ENCODE measurements around the gene SNAI3.

SNAI3 gene

DNA sequence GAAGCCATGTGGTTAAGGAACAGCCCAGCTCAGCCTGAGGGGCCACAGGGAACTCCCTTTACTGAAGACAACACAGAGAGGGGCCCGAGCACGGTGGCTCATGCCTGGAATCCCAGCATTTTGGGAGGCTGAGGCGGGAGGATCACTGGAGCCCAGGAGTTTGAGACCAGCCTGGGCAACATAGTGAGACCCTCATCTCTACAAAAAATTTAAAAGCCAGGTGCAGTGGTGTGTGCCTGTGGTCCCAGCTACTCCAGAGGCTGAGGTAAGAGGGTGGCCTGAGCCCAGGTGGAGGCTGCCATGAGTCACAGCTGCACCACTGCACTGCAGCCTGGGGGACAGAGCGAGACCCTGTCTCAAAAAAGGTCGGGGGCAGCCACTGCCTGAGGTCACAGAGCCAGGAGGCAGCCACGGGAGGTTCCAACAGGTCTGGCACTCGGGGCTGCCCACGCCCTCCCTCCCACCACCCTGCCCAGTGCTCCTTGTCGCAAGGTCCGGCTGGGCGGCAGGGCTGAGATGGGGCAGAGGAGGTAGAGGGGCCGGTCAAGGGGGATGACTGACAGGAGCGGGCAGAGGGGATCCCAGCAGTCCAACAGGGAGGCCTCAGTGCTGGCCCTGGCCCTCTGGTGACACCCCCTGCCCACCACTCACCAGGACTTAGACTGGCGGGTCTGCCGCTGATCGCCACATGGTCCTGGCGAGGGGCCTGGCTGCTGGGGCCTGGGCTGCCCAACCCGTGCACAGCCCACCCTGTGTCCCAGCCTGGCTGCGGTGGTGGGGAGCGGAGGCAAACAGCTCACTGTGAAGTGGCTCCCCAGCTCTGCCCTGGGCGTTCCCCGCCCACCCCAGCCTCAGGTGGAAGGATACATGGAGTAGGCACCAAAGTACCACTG, 38.9 kb downstream of the SNAI3 start:
- no peak overlapping the region for H2AFZ ChIP-seq (ENCODE audit: low read depth, low read length)
- H3K27me3 ChIP-seq (ENCODE audit: insufficient read depth, low read length), result no peaks in the 10 kb centered on the region
- no peaks in the 10 kb centered on the region for H3K9me3 ChIP-seq (ENCODE audit: low read length)
- H3K36me3 ChIP-seq (ENCODE audit: insufficient read depth, low read length), result peaks cover 11% of the 10 kb centered on the region
- peaks cover 20% of the 10 kb centered on the region for H3K4me1 ChIP-seq (ENCODE audit: insufficient read depth, low read length)
- H3K4me3 ChIP-seq (ENCODE audit: low read length), result no peak overlapping the region

DNA sequence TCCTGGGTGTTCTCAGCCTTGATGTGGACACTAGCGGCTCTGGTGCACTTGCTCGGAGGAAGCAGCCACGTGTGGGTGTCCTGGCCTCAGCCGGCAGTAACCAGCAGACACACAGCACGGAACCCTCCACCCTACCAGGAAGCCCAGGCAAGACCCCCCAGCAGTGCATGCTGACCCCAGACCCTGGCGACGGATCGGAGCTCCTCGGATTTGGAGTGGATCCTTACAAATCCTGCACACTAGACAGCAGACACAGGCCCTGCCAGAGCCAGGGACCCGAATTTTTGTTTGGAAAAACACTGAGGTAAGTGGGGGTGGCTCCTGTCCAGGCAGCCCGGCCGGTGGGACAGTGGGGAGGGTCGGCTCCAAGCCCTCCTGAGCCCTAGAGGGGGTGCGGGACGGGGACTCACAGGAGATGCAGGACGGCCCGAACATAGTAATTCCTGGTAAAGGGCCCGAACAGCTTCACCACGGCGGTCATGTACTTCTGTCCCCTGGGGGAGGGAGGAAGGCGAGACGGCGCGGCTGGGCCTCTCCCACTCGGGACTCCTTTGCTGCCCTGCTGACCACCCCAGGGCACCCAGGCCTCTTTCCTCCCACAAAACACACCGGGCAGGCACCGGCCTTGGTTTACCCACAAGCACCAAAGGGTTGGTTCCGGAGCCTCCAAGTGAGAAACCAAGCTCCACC, 39.8 kb downstream of the SNAI3 start:
- no peak overlapping the region for H2AFZ ChIP-seq (ENCODE audit: low read depth, low read length)
- H3K27me3 ChIP-seq (ENCODE audit: insufficient read depth, low read length), result no peaks in the 10 kb centered on the region
- H3K4me1 ChIP-seq (ENCODE audit: insufficient read depth, low read length), result peaks cover 18% of the 10 kb centered on the region
- H3K9me3 ChIP-seq (ENCODE audit: low read length), result no peaks in the 10 kb centered on the region
- H3K36me3 ChIP-seq (ENCODE audit: insufficient read depth, low read length), result peaks cover 2% of the 10 kb centered on the region
- no peak overlapping the region for H3K4me3 ChIP-seq (ENCODE audit: low read length)

DNA sequence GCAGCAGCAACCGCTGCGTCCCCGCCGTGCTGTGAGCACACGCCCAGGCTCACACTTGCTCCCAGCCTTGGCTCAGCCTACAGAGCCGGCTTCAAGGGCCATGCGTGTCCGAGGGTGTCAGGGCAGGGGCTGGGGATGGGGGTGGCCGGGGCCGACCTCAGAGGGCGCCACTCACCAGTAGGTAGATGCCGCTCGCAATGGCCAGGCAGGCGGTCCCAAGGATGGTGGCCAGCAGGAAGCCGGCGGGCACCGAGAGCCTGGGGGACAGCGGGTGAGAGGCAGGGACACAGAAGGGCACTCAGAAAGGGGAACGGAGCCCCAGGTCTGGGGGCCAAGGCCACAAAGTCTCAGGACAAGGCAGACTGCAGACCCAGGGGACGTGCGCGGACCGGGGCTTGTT, 40.4 kb downstream of the SNAI3 start:
- H2AFZ ChIP-seq (ENCODE audit: low read depth, low read length), result no peak overlapping the region
- peaks cover 13% of the 10 kb centered on the region for H3K4me1 ChIP-seq (ENCODE audit: insufficient read depth, low read length)

DNA sequence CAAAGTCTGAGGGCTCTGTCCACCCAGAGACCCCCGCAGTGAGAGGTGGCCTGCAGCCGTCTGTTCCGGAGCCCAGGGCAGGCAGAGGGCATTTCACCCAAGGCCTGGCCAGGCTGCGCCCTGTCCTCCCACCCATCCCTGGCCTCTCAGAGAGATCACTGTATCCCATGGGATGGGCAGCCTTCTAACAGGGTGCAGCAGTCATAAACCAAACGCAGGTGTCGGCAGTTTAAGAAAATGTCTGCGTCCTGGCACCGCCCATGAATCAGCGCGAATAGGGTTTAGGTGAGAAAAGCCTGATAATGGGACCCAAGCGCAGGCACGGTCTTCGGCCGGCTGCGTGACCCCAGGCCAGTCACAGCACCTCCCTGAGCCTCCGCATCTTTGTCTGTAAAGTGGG, 40.9 kb downstream of the SNAI3 start:
- H3K4me1 ChIP-seq (ENCODE audit: insufficient read depth, low read length), result peaks cover 13% of the 10 kb centered on the region
- no peaks in the 10 kb centered on the region for H3K36me3 ChIP-seq (ENCODE audit: insufficient read depth, low read length)
- H3K4me3 ChIP-seq (ENCODE audit: low read length), result no peak overlapping the region
- H3K27me3 ChIP-seq (ENCODE audit: insufficient read depth, low read length), result no peaks in the 10 kb centered on the region
- H2AFZ ChIP-seq (ENCODE audit: low read depth, low read length), result no peak overlapping the region
- H3K9me3 ChIP-seq (ENCODE audit: low read length), result no peaks in the 10 kb centered on the region

More for the DNA sequence above, 40.4 kb downstream of the SNAI3 start:
- Histone ChIP-seq H3K4me3 (ENCODE audit: low read length) (no peak overlapping the region), H3K9me3 (ENCODE audit: low read length) (no peaks in the 10 kb centered on the region), H3K27me3 (ENCODE audit: insufficient read depth, low read length) (no peaks in the 10 kb centered on the region), H3K36me3 (ENCODE audit: insufficient read depth, low read length) (no peaks in the 10 kb centered on the region)

DNA sequence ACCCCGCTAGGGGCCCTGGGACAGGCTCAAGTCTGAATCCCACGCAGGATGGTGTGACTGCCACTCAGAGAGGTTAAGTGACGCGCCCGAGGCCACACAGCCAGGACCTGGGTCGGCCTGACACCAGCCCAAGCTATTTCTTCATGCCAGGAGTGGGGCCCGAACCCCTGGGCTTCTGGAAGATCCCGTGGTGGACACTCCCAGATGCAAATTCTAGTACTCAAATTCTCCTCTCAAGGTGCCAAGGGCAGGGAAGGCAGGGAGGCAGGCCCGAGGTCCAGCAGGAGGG, 42.7 kb downstream of the SNAI3 start:
- Histone ChIP-seq H3K9me3 (ENCODE audit: low read length) (no peaks in the 10 kb centered on the region), H3K4me3 (ENCODE audit: low read length) (no peak overlapping the region), H3K4me1 (ENCODE audit: insufficient read depth, low read length) (peaks cover 9% of the 10 kb centered on the region), H3K36me3 (ENCODE audit: insufficient read depth, low read length) (no peaks in the 10 kb centered on the region), H3K27me3 (ENCODE audit: insufficient read depth, low read length) (no peaks in the 10 kb centered on the region), H2AFZ (ENCODE audit: low read depth, low read length) (no peak overlapping the region)

DNA sequence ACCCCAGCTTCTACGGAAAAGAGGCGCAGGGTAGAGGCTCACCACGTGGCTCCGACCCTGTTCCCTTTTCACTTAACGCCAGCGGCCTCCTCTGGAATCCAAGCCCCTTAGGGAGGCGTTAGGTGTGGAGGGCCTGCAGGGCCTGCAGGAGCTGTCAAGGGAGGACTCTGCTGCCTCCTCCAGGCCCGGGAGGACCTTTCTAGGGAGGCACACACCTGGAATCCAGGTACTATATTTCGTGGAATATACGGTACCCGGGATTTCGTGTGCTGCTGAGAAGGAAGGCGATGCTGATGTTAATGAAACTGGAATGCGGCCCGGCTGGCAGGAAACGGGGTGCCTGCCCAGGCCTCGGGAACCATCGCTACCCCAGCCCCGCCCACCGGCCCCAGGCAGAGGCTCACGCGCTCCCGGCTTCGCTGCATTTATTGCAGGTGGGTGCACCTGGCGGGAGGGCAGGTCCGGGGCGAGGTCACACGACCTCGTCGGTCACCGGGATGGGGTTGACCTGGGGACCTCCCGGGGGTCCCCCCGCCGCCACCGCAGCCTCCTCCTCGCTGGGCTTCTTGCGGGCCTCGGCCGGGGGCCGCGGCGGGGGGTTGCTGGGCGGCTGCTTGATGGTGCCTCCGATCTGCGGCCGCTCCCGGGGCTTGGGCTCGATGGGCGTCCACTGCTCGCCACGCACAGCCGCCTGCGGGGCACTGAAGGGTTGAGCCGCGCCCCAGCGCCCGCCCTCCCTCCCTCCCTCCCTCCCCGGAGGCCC, 43.2 kb downstream of the SNAI3 start:
- Histone ChIP-seq H3K36me3 (ENCODE audit: insufficient read depth, low read length) (no peaks in the 10 kb centered on the region), H3K9me3 (ENCODE audit: low read length) (no peaks in the 10 kb centered on the region), H3K27me3 (ENCODE audit: insufficient read depth, low read length) (no peaks in the 10 kb centered on the region), H3K4me1 (ENCODE audit: insufficient read depth, low read length) (peaks cover 9% of the 10 kb centered on the region), H2AFZ (ENCODE audit: low read depth, low read length) (no peak overlapping the region), H3K4me3 (ENCODE audit: low read length) (no peak overlapping the region)

DNA sequence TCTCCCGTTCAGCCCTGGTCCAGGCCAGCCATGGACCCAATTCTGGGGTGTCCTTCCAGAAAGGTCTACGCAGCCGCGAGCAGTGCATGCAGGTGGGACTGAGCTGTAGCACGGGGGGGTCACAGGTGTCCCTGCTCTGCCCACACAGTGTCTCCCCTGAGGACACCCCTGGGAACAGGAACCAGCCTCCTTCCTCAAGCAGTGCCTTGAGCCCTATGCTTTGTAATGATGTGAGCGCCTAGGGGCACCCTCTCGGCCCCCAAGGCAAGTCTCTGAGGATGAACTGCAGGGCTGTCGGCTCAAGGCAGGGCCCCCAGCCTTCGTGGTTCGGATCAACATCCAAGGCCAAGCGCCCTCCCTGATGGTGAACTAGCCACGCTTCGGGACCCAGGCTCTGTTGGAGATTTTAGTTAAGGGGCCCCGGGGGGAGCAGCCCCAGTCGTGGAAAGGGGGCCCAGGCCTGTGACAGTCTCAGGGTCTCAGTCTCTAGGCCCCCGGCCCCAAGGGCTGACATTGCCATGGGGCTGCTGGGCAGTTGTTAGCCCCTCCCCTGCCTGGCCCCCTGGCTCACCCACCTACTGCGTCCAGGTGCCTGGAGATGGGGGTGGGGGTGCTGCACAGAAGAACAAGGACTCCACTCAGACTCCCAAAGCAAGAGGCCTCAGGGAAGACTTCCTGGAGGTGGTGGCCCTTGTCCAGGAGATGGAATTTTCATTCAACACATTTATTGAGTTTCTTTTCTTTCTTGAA, 45.6 kb downstream of the SNAI3 start:
- Histone ChIP-seq H3K4me3 (ENCODE audit: low read length) (no peak overlapping the region), H3K27me3 (ENCODE audit: insufficient read depth, low read length) (no peaks in the 10 kb centered on the region), H3K4me1 (ENCODE audit: insufficient read depth, low read length) (peaks cover 9% of the 10 kb centered on the region), H3K9me3 (ENCODE audit: low read length) (no peaks in the 10 kb centered on the region), H2AFZ (ENCODE audit: low read depth, low read length) (no peak overlapping the region), H3K36me3 (ENCODE audit: insufficient read depth, low read length) (no peaks in the 10 kb centered on the region)

DNA sequence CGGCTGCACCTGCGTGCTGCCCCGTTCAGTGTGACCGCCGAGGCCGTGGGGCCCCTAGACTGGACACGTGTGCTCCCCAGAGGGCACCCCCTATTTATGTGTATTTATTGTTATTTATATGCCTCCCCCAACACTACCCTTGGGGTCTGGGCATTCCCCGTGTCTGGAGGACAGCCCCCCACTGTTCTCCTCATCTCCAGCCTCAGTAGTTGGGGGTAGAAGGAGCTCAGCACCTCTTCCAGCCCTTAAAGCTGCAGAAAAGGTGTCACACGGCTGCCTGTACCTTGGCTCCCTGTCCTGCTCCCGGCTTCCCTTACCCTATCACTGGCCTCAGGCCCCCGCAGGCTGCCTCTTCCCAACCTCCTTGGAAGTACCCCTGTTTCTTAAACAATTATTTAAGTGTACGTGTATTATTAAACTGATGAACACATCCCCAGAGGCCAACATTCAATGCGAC, 46.2 kb downstream of the SNAI3 start:
- Histone ChIP-seq H3K4me3 (ENCODE audit: low read length) (no peak overlapping the region), H3K9me3 (ENCODE audit: low read length) (no peaks in the 10 kb centered on the region), H2AFZ (ENCODE audit: low read depth, low read length) (no peak overlapping the region), H3K4me1 (ENCODE audit: insufficient read depth, low read length) (peaks cover 4% of the 10 kb centered on the region), H3K27me3 (ENCODE audit: insufficient read depth, low read length) (no peaks in the 10 kb centered on the region), H3K36me3 (ENCODE audit: insufficient read depth, low read length) (no peaks in the 10 kb centered on the region)

DNA sequence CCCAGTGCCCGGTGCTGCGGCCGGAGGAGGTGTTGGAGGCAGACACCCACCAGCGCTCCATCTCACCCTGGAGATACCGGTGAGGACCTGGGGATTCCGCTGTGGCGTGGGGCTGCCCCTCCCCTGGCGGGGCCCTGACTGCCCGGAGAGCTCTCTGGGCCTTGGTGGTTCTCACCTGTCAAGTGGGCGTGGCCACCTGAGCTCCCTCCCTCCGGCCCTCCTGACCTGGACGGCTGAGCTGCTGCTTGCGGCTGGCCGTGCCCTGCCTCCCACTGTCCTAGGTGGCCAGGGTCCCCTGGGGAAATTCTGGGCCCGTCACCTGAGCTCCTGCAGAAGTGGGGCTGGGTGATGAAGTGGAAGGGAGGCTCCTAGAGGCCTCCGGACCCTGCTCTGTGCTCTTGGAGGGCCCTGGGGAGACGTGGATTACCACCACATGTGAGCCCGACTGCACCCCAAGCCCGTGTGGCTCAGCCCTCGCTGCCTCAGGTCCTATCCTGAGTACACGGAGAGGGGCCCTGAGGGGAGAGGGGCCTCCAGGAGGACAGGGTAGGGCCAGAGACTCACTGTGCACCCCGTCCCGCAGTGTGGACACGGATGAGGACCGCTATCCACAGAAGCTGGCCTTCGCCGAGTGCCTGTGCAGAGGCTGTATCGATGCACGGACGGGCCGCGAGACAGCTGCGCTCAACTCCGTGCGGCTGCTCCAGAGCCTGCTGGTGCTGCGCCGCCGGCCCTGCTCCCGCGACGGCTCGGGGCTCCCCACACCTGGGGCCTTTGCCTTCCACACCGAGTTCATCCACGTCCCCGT, 46.9 kb downstream of the SNAI3 start:
- Histone ChIP-seq H2AFZ (ENCODE audit: low read depth, low read length) (no peak overlapping the region), H3K4me3 (ENCODE audit: low read length) (no peak overlapping the region), H3K9me3 (ENCODE audit: low read length) (no peaks in the 10 kb centered on the region), H3K27me3 (ENCODE audit: insufficient read depth, low read length) (no peaks in the 10 kb centered on the region), H3K4me1 (ENCODE audit: insufficient read depth, low read length) (no peaks in the 10 kb centered on the region), H3K36me3 (ENCODE audit: insufficient read depth, low read length) (no peaks in the 10 kb centered on the region)

DNA sequence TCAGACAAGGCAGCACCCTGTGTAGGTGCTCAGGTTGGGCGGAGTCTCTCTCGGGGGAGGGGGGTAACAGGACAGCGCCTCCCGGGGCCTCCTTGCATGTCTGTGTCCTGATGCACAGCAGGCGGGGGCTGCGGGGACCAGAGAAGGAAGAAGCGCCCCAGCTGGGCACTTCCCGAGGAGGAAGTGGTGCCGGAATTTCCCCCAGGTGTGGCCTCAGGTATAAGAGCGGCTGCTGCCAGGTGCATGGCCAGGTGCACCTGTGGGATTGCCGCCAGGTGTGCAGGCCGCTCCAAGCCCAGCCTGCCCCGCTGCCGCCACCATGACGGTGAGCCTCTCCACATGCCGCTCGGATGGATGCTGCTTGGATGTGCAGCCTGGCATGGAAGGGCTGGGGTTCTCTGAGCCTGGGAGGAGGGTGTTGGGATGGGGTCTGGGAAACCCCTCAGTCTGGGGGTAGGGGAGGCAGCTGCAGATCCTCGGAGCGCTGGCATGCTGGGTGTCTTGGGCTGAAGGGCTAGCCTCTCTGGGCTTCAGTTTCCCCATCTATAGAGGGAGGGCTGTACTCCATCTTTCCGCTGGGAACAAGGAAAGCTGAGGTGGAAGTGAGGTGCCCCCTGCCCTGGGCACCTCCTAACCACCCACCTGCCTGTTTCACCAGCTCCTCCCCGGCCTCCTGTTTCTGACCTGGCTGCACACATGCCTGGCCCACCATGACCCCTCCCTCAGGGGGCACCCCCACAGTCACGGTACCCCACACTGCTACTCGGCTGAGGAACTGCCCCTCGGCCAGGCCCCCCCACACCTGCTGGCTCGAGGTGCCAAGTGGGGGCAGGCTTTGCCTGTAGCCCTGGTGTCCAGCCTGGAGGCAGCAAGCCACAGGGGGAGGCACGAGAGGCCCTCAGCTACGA, 47.7 kb downstream of the SNAI3 start, which contains the start of gene IL17C:
Gene IL17C, plus strand, starts transcription at position 250 of the 908 bp plus-strand sequence. Its CDS starts 70 bp downstream, at position 320.
- H3K4me3 ChIP-seq (ENCODE audit: low read length), result no peak within 1 kb of the TSS
- H3K36me3 ChIP-seq (ENCODE audit: insufficient read depth, low read length), result peaks cover under 1% of the 10 kb centered on the region
- no peaks in the 10 kb centered on the region for H3K9me3 ChIP-seq (ENCODE audit: low read length)
- H2AFZ ChIP-seq (ENCODE audit: low read depth, low read length), result no peak within 1 kb of the TSS
- H3K27me3 ChIP-seq (ENCODE audit: insufficient read depth, low read length), result no peaks in the 10 kb centered on the region
- H3K4me1 ChIP-seq (ENCODE audit: insufficient read depth, low read length), result no peaks in the 10 kb centered on the region

DNA sequence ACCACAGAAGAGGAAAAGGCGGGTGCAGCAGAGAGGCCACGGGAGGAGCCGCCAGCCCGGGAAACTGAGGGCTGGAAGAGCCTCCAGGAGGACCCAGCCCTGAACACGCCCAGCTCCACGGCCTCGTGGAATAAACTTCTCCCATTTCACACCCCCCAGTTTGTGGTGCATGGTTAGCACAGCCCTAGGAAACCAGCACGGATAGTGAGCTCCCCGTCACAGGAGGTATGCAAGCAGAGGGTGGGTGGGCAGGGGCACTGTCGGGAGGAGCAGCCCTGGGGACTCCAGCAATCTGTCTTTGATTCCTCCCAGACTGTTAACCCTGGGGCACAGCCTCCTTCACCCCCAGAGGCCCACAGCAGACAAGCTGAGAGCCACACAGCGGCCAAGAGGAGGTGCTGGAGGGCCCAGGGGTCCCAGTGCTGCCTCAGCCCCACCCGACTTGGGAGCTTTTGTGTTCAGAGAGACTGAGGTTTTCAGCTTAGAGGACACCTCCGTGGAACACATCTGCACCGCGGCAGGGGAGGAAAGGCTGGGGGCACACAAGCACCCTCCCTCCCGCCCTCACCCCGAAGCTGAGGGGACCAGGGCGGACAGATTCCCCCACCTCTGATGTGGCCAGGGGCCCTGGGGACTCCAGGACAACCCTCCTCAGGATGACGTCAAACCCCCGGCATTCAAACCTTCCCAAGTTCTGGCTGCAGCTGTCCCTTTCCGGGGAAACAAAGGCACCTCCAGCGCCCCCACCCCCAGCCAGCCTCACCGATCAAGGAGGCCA, 49.6 kb downstream of the SNAI3 start:
- no peaks in the 10 kb centered on the region for H3K4me1 ChIP-seq (ENCODE audit: insufficient read depth, low read length)
- H3K9me3 ChIP-seq (ENCODE audit: low read length), result no peaks in the 10 kb centered on the region
- no peak overlapping the region for H2AFZ ChIP-seq (ENCODE audit: low read depth, low read length)
- H3K4me3 ChIP-seq (ENCODE audit: low read length), result no peak overlapping the region
- H3K27me3 ChIP-seq (ENCODE audit: insufficient read depth, low read length), result no peaks in the 10 kb centered on the region
- peaks cover 13% of the 10 kb centered on the region for H3K36me3 ChIP-seq (ENCODE audit: insufficient read depth, low read length)

Measured in neuron (in vitro differentiated cells).